ENCODE results near the gene SESTD1.
"Not testable (repeated sequence)": the region's sequence is repeated elsewhere in the genome, so short reads cannot be mapped to it uniquely, and the experiment has no call there.

SESTD1 gene

GRCh38 chr2:179070895-179071294 is 193.7 kb downstream of the SESTD1 start:
- Histone ChIP-seq H3K9me3 (ENCODE audit: control insufficient read depth, low read length) (no peaks in the 10 kb centered on the region), H3K4me1 (ENCODE audit: control insufficient read depth, insufficient read depth, low read length) (peaks cover 4% of the 10 kb centered on the region), H3K27me3 (ENCODE audit: control insufficient read depth, insufficient read depth, low read length) (no peaks in the 10 kb centered on the region), H3K9ac (ENCODE audit: low read length) (no peak overlapping the region), H3K4me3 (ENCODE audit: low read length) (no peak overlapping the region), H3K36me3 (ENCODE audit: control insufficient read depth, insufficient read depth, low read length) (no peaks in the 10 kb centered on the region)

- peaks cover 4% of the 10 kb centered on the region for H3K4me1 ChIP-seq (ENCODE audit: control insufficient read depth, insufficient read depth, low read length)
- no peaks in the 10 kb centered on the region for H3K27me3 ChIP-seq (ENCODE audit: control insufficient read depth, insufficient read depth, low read length)
- H3K4me3 ChIP-seq (ENCODE audit: low read length), result no peak overlapping the region
- no peak overlapping the region for H3K9ac ChIP-seq (ENCODE audit: low read length)
- H3K36me3 ChIP-seq (ENCODE audit: control insufficient read depth, insufficient read depth, low read length), result no peaks in the 10 kb centered on the region
- H3K9me3 ChIP-seq (ENCODE audit: control insufficient read depth, low read length), result no peaks in the 10 kb centered on the region
Measured at GRCh38 chr2:179069685-179070084, 194.9 kb downstream of the SESTD1 start.

- Histone ChIP-seq H3K4me3 (ENCODE audit: low read length) (no peak overlapping the region), H3K9ac (ENCODE audit: low read length) (no peak overlapping the region), H3K4me1 (ENCODE audit: control insufficient read depth, insufficient read depth, low read length) (peaks cover 4% of the 10 kb centered on the region), H3K36me3 (ENCODE audit: control insufficient read depth, insufficient read depth, low read length) (no peaks in the 10 kb centered on the region), H3K27me3 (ENCODE audit: control insufficient read depth, insufficient read depth, low read length) (no peaks in the 10 kb centered on the region), H3K9me3 (ENCODE audit: control insufficient read depth, low read length) (no peaks in the 10 kb centered on the region)
Measured at GRCh38 chr2:179068991-179069643, 195.5 kb downstream of the SESTD1 start.

- Histone ChIP-seq H3K9me3 (ENCODE audit: control insufficient read depth, low read length) (no peaks in the 10 kb centered on the region), H3K27me3 (ENCODE audit: control insufficient read depth, insufficient read depth, low read length) (no peaks in the 10 kb centered on the region), H3K4me3 (ENCODE audit: low read length) (no peak overlapping the region), H3K4me1 (ENCODE audit: control insufficient read depth, insufficient read depth, low read length) (no peaks in the 10 kb centered on the region), H3K36me3 (ENCODE audit: control insufficient read depth, insufficient read depth, low read length) (no peaks in the 10 kb centered on the region), H3K9ac (ENCODE audit: low read length) (no peak overlapping the region)
Measured at GRCh38 chr2:179059026-179059700, 205.5 kb downstream of the SESTD1 start.

- Histone ChIP-seq H3K9ac (ENCODE audit: low read length) (no peak overlapping the region), H3K4me1 (ENCODE audit: control insufficient read depth, insufficient read depth, low read length) (no peaks in the 10 kb centered on the region), H3K9me3 (ENCODE audit: control insufficient read depth, low read length) (no peaks in the 10 kb centered on the region), H3K36me3 (ENCODE audit: control insufficient read depth, insufficient read depth, low read length) (no peaks in the 10 kb centered on the region), H3K4me3 (ENCODE audit: low read length) (no peak overlapping the region), H3K27me3 (ENCODE audit: control insufficient read depth, insufficient read depth, low read length) (no peaks in the 10 kb centered on the region)
Measured at GRCh38 chr2:179057737-179058136, 206.9 kb downstream of the SESTD1 start.

GRCh38 chr2:179053568-179053967 is 211.1 kb downstream of the SESTD1 start:
- not testable (repeated sequence) for H3K4me3 ChIP-seq (ENCODE audit: low read length); H3K9me3 ChIP-seq (ENCODE audit: control insufficient read depth, low read length); H3K27me3 ChIP-seq (ENCODE audit: control insufficient read depth, insufficient read depth, low read length); H3K36me3 ChIP-seq (ENCODE audit: control insufficient read depth, insufficient read depth, low read length); H3K4me1 ChIP-seq (ENCODE audit: control insufficient read depth, insufficient read depth, low read length); H3K9ac ChIP-seq (ENCODE audit: low read length)

Data from mucosa of stomach (tissue), 1 donor.